GM19328 (cell line): ENCODE results near the gene CPXM1.
"Not testable (repeated sequence)": the region's sequence is repeated elsewhere in the genome, so short reads cannot be mapped to it uniquely, and the experiment has no call there.

Source experiments
- ATAC-seq: cut with Tn5 transposase; IDR thresholded peaks from one replicate; pipeline ENCODE4 v1.9.1; 2021; ENCODE audit warnings: mild to moderate bottlenecking, moderate library complexity; ENCODE audit not compliant: unreplicated experiment

The CPXM1 gene

DNA sequence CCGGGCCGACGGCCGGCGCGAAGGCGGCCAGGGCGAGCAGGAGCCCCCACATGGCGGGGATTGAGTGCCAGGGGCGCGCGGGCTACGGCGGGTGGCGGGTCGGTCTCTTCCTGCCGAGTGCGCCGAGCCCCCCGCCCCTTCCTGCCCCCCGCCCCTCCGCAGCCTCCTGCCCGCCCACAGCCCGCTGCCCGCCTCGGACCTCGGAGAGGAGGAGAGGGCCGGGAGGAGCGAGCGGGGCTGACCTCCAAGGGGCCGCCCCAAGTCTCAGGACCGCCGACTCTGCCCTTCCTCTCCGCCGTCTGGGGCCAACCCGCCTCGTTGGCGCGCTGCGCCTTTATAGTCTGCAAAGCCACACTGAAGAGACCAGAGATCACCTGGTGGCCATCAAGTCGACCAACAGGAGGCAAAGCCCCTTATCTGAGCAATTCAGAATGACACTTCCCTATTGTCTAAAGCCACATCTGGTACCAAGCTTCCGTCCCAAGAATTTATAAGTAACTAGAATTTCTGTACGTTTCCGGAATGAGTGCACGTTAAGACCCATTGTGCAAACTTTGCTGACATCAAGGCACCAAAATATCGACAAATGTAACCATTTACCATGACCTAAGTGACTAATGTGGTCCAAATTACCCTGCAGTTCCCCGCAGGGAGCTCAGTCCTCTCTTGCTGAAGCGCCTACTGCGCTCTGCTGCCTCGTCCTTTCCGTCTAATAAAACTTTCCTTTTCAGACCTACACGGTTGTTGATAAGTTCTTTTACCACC lies at the start of gene CPXM1:
TSS of gene CPXM1 (minus strand) at position 107 of the 765 bp plus-strand sequence. CDS start at position 52, 55 bp downstream.
- no peak for ATAC-seq

DNA sequence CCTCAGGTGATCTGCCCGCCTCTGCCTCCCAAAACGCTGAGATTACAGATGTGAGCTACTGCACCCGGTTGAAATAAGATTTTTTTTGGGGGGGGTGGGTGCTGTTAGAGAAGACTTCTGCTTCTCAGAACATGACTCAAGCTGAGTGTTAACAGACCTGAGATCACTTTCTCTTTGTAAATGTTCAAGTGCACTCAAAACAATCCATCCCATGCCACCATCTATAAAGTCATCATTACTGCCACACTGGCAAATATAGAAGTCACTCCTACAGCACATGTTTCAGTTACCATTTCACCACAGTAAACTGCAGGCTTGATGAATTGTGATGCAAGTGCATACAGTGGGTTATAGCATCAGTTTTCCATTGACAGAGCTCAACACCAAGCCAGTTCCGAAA lies 49.1 kb upstream of the CPXM1 start:
- ATAC-seq, result no peak

DNA sequence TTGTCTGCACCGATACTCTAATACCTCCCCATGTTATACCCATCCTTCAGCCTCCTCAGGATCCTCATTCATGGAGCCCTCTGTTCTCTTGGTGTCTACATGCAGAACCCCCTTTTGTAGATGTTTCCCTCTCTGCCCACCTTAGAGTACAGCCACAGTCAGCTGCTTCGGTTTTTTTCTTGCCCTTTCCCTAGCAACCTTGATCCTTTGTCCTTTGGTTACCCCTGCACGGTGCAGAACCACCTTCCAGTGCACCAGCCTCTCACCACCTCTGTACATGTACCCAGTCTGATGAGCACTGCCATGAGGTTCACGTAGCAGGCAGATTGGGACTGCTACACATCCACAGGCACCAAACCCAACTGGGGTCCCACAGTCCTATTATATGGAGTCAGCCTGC lies 47.4 kb upstream of the CPXM1 start:
- no peak for ATAC-seq

DNA sequence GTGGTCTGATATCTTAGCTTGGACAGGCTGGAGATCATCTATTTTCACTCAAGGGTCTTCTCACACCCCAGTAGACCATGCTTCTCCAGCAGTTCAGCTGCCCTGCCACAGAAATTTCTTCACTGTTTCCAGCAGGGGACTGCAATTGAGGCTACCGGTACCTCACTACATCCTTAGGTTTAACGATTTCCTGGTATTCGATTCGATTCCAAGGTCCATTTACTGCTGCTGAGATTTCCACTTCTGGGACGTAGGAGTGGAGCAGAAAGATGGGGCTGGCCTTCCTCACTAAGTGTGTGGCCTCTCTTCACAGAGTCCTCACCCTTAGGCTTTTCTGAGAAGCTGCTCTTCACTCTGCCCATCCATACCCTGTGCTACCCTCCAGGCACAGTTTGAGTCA lies 46.3 kb upstream of the CPXM1 start:
- ATAC-seq, result no peak

DNA sequence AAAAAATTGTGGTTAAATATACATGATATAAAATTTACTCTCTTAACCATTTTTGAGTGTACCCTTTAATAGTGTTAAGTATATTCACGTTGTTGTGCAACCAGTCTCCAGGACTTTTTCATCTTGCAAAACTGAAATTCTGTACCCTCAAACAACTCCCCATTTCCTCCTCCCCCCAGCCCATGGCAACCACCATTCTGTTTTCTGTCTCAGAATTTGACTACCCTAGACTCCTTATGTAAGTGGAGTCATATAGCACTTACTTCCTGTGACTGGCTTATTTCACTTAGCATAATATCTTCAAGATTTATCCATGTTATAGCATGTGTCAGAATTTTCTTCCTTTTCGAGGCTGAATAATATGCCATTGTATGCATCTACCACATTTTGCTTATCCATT lies 45.2 kb upstream of the CPXM1 start:
- ATAC-seq, result no peak

DNA sequence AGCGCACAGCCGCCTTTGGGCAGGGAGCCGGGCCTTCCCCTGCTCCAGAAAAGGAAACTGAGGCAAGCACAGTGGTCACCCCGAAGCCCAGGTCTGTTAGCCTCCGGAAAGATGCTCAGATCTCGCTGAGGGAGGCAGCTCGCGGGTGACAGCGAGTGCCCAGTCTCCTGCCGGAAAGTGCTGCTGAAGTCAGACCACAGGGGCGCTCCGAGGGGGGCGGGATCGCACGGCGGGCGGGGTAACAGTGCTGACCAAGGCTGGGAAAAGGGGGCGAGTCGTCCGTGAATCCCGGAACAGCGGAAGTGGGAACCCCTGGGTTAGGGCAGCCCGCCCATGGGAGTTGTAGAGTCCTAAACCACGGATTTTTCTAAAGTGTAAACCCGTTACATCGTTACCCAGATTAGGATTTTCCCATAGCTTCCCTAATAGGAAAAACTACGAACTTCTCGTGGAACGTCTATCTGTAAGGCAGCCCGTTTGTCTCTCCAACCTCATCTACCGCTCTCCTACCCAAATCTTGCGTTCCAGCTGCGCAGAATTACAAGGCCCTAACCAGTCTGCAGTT lies 40.6 kb upstream of the CPXM1 start:
- ATAC-seq, result peak; percentile 22

DNA sequence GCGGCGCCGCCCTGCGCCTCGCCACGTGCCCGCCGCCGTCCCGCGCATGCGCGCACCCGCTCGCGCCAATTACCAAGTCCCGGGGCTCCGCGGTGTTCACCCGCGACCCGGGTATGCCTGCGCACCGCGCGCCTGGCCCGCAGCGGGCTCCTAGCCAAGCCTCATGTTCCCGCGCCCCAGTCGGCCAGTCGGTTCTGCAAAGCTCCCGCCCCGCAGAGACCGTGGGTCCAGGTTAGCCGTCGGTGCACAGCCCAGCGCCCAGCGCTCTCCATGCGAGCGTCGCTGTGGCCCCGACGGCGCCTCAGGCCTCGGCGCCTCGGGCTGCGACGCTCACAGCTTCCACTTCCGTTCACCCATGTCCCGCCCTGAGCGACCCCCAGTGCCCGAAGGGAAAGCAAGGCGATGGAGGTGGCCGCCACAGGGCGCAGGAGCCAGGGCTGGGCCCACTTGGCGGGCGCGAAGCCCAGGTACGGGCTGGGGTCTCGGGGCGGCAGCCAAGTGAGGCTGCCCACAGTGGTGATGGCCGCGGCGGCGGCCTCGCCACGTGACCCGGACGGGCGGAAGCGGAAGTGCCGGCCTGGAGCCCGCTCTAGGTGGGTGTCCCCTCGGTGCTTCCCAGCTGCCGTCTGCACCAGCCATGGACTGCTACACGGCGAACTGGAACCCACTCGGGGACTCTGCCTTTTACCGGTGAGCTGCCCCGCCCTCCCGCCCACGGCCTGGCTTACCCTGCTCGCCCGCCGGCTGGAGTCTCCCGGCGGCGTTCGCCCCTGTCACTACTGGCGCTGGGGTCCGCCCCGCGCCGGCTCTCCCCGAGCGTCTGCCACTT lies 39.9 kb upstream of the CPXM1 start, which contains the start of the genes PCED1A and VPS16:
TSS of gene PCED1A (minus strand) at position 518 of the 829 bp plus-strand sequence. CDS start 743 bp downstream, outside the sequence.
TSS of gene VPS16 (plus strand) at position 608 of the 829 bp plus-strand sequence. CDS start at position 638, 30 bp downstream.
- ATAC-seq, result peak; percentile 93

DNA sequence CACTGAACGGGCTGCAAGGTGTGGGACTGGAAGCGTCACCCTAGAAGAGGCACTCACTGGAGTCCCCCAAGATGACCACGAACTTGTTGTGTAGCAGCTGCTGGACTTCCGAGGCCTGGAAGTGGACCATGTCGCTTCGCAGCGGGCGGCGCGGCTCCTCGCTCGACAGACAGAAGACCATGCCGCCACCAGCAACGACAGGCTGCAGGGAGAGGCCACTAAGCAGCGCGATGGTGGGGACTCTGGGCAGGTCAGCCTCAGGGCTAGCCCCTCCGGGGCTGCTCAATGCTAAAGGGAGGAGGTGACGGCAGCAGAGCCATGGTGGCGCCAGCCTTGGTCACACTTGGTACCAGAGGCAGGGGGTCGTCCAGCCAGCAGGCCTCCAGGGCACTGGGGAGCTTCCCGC lies 39.3 kb upstream of the CPXM1 start:
- no peak for ATAC-seq

DNA sequence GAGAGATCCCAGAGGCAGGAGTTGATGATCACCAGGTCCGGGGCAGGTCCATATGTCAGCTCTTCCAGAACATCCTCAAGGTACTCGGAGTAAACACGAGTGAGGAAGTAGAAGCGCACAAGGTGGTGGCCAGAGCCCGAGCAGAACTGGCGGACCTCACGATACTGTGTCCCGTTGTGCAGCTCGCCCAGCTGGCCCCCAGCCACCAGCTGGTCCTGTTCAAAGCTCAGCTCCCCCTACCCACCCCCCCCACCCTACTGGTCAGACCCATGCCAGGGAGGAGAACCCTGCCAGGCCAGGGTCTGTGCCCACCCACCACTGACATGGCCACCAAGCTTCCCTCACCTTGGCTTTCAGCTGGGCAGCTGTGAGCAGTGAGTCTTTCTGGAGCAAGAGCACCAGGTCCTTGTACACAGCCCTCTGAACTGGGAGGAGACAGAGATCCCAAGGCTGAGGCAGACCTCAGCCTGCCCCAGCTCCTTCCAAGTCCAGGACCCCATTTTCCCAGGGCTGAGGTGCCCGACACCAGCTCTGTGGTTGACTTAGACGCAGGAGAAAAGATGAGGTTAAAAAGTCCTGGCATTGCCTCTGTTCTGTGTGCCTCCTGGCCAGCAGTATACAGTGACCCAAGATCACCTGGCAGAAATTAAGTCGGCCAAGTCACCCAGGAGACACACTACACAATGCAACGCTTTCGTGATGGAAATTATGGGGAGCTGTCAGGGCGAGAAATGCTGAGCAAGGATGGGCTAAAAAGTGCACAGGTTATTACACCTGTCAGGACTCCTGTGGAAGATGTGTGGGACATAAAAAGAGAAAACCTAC lies 38.6 kb upstream of the CPXM1 start:
- no peak for ATAC-seq

DNA sequence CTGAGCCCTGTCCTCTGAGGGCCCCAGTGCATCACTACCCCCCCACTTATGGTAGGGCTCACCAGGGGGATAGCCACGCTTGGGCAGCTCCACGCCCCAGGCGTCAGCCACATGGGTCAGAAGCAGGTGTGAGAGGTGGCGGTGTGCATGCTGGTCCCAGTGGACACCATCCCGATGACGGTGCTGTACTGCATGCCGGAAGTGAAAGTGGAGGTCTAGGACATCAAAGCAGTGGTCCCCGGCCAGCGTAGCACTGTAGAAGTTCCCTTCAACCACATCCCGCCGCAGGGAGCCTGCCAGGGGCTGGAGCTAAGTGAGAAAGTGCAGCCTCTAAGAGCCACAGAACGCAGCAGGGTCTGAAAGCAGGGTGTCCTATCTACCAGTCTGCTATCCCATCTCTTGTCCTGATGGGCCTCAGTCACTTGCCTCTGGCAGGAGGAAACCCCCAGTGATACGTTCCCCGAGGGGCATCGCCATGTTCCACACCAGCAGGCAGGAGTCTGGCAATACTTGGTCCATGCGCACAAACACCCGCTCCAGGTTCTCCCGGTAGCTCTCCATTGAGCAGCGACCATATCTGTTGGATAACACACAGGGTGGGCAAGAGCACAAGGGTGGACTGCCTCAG lies 37.9 kb upstream of the CPXM1 start:
- ATAC-seq, result no peak

DNA sequence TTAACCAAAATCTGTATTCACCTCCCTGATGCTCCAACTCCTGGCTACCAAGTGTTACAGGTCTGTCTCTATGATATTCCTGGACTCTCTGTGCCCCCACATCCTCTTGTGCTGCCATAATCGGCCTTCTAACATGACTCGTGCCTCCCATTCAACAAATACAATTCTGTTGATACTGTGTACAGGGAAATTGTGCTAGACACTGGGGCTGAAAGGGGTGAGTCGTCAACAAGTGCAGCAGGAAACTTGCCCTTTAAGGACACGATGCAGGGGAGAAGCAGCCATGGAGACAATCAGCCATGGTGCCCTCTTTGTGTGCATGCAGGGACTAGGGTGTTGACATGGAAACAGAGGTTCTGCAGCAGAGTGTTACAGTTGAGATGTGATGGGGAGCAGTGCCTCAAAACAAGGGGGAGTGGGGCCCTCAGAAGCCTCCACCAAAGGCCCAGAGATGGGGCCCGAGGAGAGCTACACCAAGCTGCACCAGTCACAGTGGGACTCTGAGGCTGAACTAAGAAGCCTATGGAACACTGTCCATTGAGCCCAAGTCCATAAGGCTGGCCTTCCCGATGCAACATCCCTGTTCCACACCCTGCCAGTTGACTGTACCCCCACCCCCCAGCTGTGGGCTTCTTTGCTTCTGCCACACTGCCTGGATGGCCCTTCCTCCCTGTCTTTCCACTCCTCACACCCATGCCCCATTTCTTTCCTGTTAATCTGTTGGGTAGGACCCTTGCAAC lies 37.0 kb upstream of the CPXM1 start:
- ATAC-seq, result no peak

DNA sequence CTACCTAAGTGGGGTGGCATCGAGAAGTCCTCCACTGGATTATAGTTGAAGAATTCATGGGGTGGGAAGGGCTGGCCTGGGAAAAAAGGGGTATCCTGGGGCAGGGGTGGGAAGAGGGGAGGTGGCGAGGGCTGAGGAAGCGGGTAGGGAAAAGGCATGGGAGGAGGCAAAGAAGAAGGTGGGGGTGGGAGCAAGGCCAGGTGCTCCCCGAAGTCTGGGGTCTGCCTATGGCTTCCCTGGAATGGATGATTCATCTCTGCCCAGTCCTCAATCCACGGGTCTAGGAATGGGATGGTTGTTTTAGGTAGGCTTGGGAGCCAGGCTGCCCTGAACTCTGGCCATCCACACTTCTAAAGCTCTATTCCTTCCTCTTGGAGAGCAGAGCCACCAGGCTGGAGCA lies 35.6 kb upstream of the CPXM1 start:
- ATAC-seq, result no peak

DNA sequence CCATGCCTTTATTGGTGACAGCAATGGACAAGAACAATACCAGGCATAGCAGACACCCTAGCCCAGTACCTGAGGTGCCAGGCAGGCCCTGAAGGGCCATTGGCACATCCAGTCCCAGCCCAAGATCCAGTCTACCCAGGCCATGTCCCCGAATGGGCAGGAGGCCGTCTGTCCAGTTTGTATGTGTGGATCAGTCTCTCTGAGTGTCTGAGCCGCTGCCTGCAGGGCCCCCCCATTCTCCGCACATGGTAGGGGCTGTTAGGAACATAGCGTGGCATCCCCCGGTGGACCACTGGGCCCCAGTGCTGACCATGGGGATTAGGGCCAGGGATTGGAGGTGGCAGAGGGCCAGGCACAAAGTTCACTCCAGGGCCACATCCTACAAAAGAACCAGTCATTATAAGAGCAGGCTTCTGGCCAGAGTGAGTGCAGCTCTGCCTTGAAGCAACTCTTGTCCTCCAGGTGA lies 34.9 kb upstream of the CPXM1 start:
- no peak for ATAC-seq

DNA sequence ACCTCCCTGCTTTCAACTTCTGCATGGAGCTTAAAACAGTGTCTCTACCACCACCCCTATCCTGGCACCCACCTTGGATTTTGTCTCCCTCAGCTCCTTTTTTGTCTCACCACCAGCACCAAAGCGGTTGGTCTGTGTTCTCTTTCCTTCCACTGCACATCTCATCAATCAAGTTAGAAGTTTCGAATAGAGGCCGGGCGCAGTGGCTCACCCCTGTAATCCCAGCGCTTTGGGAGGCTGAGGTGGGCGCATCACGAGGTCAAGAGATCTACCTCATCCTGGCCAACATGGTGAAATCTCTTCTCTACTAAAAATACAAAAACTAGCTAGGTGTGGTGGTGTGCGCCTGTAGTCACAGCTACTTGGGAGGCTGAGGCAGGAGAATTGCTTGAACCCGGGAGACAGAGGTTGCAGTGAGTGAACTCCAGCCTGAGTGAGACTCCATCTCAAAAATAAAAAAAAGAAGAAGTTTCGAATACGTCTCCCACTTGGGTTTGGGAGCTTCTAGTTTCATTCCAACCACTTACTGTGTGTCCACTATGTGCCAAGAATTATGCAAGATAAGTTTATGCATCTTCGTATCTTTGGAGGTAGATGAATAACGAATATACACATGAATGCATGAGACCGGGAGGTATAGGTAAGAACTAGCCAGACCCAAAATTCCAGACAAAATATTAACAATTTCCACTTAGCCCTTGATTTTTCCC lies 34.1 kb upstream of the CPXM1 start:
- ATAC-seq, result no peak

DNA sequence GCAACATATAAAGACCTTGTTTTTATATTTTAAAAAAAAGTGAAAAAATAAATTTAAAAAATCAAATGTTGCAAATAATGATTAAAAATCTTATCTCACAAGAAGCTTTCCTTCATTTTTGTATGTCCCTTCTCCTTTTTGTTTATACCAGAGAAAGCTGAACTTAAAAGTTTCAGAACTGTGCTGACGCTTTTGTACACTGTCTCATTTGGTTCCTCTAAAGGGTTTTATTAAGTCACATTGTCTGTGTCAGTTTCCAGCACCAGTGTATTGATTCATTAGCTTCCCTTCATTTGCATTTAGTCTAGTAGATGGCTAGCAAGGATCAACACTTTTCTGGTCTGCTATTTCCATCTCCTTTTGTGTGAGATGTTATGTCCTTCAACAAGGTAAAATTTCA lies 33.3 kb upstream of the CPXM1 start:
- no peak for ATAC-seq

DNA sequence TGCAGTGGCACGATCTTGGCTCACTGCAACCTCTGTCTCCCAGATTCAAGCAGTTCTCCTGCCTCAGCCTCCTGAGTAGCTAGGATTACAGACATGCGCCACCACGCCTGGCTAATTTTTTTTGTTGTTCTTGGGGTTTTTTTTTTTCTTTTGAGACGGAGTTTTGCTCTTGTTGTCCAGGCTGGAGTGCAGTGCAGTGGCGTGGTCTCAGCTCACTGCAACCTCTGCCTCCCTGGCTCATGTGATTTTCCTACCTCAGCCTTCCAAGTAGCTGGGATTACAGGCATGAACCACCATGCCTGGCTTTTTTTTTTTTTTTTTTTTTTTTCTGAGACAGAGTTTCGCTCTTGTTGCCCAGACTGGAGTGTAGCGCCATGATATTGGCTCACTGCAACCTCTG lies 30.8 kb upstream of the CPXM1 start:
- not testable (repeated sequence) for ATAC-seq

DNA sequence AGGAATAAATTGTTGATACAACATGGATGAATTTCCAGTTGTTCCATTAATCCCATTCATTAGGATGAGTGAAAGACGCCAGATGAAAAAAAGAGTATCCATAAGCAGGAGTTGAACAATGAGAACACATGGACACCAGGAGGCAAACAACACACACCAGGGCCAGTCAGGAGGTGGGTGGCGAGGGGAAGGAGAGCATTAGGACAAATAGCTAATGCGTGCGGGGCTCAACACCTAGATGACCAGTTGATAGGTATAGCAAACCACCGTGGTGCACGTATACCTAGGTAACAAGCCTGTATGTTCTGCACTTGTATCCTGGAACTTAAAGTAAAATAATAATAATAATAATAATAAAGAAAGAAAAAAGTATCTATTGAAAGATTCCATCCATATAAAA lies 28.9 kb upstream of the CPXM1 start:
- ATAC-seq, result no peak

DNA sequence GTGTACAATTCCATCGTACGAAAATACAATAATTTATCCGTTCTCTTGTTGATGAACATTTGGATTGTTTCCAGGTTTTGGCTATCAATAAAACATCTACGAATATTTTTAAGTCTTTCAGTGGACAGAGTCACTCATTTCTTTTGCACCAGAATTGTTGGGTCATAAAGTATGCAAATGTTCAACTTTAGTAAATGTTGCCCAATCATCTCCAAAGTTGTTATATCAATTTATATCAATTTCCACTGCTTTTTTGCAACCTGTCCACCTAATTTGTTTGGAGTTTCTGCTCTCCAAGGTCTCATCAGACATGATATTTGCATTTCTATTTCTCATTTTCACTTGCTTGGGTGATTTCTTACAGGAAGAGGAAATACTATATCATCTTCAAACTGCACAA lies 26.2 kb upstream of the CPXM1 start:
- no peak for ATAC-seq

DNA sequence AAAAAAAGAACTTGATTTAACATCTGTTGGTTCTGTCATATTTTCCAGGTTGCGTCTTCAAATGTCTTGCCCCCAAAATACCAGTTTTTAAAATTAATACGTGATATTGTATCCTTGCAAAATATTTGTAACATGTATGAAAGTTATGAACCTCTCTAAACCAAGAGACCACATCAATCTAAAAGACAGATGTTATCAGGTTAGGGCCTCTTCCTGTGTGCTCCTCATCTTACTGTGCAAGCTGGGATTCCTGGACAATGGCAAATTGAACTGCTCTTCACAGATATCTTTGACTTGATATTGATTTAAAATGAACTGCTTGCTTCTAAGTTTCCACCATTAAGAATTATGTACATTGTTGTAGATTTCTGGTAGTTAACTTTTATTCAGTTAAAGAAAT lies 25.3 kb upstream of the CPXM1 start:
- no peak for ATAC-seq
